ENCODE data around the gene TMEM59.

DNA sequence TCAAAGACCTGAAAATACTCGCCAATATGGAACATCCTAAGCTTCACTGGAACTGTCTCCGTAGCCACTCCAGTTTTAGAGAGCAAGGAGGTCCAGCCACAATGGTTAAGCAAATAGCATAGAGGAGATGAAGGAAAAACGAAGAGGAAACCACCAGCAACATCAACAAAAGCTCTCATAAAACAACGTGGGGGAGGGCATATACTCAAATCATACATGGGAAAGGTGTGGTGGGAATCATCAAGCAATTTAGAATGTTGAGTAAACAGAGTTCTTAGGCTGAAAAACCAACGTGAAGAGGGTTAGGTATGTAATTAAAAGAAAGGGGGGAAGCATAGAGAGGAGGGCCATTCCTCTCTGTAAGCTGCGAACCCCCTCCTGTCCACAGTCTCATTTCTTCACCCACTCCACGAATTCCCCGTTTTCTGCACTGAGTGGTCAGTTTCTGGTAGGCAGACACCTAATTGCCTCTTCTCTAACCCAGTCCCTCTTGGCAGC, 1.0 kb downstream of the TMEM59 start:
- TF ChIP-seq, protein P1, sequence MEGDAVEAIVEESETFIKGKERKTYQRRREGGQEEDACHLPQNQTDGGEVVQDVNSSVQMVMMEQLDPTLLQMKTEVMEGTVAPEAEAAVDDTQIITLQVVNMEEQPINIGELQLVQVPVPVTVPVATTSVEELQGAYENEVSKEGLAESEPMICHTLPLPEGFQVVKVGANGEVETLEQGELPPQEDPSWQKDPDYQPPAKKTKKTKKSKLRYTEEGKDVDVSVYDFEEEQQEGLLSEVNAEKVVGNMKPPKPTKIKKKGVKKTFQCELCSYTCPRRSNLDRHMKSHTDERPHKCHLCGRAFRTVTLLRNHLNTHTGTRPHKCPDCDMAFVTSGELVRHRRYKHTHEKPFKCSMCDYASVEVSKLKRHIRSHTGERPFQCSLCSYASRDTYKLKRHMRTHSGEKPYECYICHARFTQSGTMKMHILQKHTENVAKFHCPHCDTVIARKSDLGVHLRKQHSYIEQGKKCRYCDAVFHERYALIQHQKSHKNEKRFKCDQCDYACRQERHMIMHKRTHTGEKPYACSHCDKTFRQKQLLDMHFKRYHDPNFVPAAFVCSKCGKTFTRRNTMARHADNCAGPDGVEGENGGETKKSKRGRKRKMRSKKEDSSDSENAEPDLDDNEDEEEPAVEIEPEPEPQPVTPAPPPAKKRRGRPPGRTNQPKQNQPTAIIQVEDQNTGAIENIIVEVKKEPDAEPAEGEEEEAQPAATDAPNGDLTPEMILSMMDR (IDR thresholded peaks at IDR 0.05), result no peak
- TF ChIP-seq POLR2A (IDR thresholded peaks at IDR 0.05), result no peak

All from stomach (tissue), 4 donors.